Measurements from ENCODE around the gene MDH2. TPM values are rescaled to one million over a fixed set of nuclear protein-coding genes. Genes with fewer than 3 reads are reported as not detected.
"Not testable (repeated sequence)": the region's sequence is repeated elsewhere in the genome, so short reads cannot be mapped to it uniquely, and the experiment has no call there.

Gene MDH2
- total RNA-seq, 1 experiment from 2014 or later = 160 TPM

DNA sequence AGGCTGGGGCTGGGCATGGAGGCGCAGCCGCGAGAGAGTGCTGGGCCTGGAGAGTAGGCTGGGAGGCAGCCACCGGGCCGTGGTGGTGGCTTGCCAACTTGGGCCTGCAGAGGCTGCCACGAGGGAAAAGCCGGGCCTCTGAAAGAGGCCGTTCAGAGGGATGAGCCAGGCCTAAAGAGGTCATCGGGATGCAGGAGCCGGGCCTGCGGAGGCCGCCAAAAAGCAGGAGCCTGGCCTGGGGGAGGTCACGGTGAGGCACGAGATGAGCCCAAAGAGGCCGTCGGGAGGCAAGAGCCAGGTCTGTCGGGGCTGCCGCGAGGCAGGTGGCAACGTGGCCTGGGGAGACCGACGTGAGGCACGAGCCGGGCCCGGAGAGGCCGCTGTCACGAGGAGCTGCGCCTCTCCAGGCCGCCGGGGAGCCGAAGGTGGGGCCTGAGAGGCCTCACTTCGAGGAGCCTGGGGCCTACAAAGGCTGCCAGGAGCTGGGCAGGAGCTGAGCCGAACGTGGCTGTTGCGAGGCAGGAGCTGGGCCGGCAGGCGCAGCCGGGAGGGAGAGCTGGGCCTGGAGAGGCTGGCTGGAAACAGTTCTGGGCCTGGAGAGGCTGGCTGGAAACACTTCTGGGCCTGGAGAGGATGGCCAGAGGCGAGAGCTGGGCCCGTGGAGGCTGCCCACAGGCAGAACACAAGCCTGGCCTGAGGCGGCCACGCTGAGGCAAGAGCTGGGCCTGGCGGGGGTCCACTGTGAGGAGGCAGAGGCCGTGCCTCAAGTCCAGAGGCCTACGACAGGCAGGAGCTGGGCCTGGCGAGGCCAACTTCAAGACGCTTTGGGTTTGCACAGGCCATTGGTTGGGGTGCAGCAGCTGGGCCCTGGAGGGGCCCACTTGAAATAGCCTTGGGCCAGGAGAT lies 24.6 kb downstream of the MDH2 start:
- Histone ChIP-seq H3K4me3 (no peak overlapping the region), H3K27me3 (no peaks in the 10 kb centered on the region), H3K9me3 (replicated peaks) (no peaks in the 10 kb centered on the region), H3K36me3 (peaks cover under 1% of the 10 kb centered on the region), H3K27ac (no peak overlapping the region), H3K4me1 (no peaks in the 10 kb centered on the region)
- DNase-seq = no peak

- no peaks in the 10 kb centered on the region for H3K9me3 ChIP-seq (replicated peaks)
- DNase-seq = no peak
- no peak overlapping the region for H3K4me3 ChIP-seq
Observed at GRCh38 chr7:76073335-76073990, 25.6 kb downstream of the MDH2 start.

DNA sequence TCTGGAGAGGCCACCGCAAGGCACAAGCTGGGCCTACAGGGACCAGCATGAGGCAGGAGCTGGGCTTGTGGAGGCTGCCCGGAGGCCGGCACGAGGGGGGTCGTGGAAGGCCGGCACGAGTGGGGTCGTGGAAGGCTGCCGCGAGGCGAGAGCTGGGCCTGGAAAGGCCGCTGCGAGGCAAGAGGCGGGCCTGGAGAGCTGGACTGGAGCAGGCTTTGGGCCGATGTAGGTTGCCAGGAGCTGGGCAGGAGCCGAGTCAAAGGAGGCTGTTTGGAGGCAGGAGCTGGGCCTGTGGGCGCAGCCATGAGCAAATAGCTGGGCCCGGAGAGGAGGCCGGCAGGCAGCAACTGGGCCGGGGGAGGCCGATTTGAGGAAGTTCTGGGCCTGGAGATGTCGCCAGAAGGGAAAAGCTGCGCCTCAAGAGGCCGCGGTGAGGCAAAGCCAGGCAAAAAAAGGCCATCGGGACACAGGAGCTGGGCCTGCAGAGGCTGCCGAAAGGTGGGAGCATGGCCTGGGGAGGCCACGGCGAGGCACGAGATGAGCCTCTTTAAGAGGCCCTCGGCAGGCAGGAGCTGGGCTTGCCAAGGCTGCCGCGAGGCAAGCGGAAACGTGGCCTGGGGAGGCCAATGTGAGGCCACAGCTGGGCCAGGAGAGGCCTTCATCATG lies 26.5 kb downstream of the MDH2 start:
- no peaks in the 10 kb centered on the region for H3K36me3 ChIP-seq
- H3K4me3 ChIP-seq = no peak overlapping the region
- no peak for DNase-seq
- H3K27ac ChIP-seq = no peak overlapping the region
- H3K4me1 ChIP-seq = no peaks in the 10 kb centered on the region
- H3K9me3 ChIP-seq (replicated peaks) = no peaks in the 10 kb centered on the region
- no peaks in the 10 kb centered on the region for H3K27me3 ChIP-seq

More at GRCh38 chr7:76073335-76073990, 25.6 kb downstream of the MDH2 start:
- Histone ChIP-seq H3K36me3 (no peaks in the 10 kb centered on the region), H3K4me1 (no peaks in the 10 kb centered on the region), H3K27me3 (no peaks in the 10 kb centered on the region), H3K27ac (no peak overlapping the region)

GRCh38 chr7:76074972-76075370 lies 27.1 kb downstream of the MDH2 start:
- H3K9me3 ChIP-seq (replicated peaks) = no peaks in the 10 kb centered on the region
- H3K27ac ChIP-seq = no peak overlapping the region
- H3K36me3 ChIP-seq = no peaks in the 10 kb centered on the region
- H3K4me1 ChIP-seq = no peaks in the 10 kb centered on the region
- no peaks in the 10 kb centered on the region for H3K27me3 ChIP-seq
- no peak for DNase-seq
- no peak overlapping the region for H3K4me3 ChIP-seq

DNA sequence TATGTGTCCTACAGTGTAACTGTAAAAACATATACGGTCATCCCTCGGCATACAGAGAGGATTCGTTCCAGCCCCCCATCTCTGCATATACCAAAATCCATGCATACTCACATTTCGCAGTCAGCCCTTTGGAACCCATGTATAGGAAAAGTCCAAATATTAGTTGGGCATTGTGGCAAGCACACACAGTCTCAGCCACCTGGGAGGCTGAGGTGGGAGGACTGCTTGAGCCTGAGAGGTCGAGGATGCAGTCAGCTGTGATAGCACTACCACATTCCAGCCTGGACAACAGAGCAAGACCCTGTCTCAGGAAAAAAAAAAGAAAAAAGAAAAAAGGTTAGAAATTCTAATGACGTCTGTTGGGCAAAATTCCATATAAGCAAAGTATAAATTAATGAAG lies 29.1 kb downstream of the MDH2 start:
- no peaks in the 10 kb centered on the region for H3K4me1 ChIP-seq
- H3K27ac ChIP-seq = no peak overlapping the region
- H3K36me3 ChIP-seq = no peaks in the 10 kb centered on the region
- no peak for DNase-seq
- no peaks in the 10 kb centered on the region for H3K27me3 ChIP-seq
- no peak overlapping the region for H3K4me3 ChIP-seq
- no peaks in the 10 kb centered on the region for H3K9me3 ChIP-seq (replicated peaks)

GRCh38 chr7:76077435-76077834 lies 29.5 kb downstream of the MDH2 start:
- no peak for DNase-seq
- Histone ChIP-seq H3K9me3 (replicated peaks) (no peaks in the 10 kb centered on the region), H3K4me1 (no peaks in the 10 kb centered on the region), H3K27ac (no peak overlapping the region), H3K27me3 (no peaks in the 10 kb centered on the region), H3K4me3 (no peak overlapping the region), H3K36me3 (no peaks in the 10 kb centered on the region)

GRCh38 chr7:76080204-76080603 lies 32.3 kb downstream of the MDH2 start:
- H3K4me1 ChIP-seq = no peaks in the 10 kb centered on the region
- DNase-seq = no peak
- H3K27ac ChIP-seq = no peak overlapping the region
- no peak overlapping the region for H3K4me3 ChIP-seq
- no peaks in the 10 kb centered on the region for H3K9me3 ChIP-seq (replicated peaks)
- no peaks in the 10 kb centered on the region for H3K36me3 ChIP-seq
- H3K27me3 ChIP-seq = no peaks in the 10 kb centered on the region

DNA sequence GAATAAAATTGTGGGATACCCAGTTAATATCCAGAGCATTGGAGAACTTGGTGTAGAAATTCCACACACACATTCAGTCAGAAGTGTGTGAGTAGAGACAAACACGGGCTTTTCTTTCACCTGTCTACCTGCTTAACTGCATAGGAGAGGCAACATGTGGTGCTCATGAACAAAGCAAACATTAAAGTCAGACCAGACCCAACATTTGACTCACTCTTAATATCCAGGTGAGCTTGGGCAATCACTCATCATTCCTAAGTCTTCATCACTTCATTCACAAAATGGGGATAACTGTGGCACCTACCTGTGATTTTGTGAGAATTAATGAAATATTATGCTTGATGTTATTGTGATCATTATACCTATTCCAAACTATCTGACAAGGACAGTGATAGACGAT lies 36.2 kb downstream of the MDH2 start:
- H3K4me1 ChIP-seq; H3K27me3 ChIP-seq; H3K4me3 ChIP-seq; DNase-seq; H3K9me3 ChIP-seq (replicated peaks); H3K27ac ChIP-seq; H3K36me3 ChIP-seq: not testable (repeated sequence)

- no peak overlapping the region for H3K27ac ChIP-seq
- DNase-seq = no peak
- H3K4me1 ChIP-seq = no peaks in the 10 kb centered on the region
Observed at GRCh38 chr7:76086070-76086469, 38.2 kb downstream of the MDH2 start.

GRCh38 chr7:76087362-76087791 lies 39.5 kb downstream of the MDH2 start:
- not testable (repeated sequence) for H3K36me3 ChIP-seq; H3K4me1 ChIP-seq; H3K27ac ChIP-seq; H3K4me3 ChIP-seq; H3K27me3 ChIP-seq; DNase-seq; H3K9me3 ChIP-seq (replicated peaks)

More at GRCh38 chr7:76086070-76086469, 38.2 kb downstream of the MDH2 start:
- no peak overlapping the region for H3K4me3 ChIP-seq
- H3K9me3 ChIP-seq (replicated peaks) = no peaks in the 10 kb centered on the region
- H3K27me3 ChIP-seq = no peaks in the 10 kb centered on the region
- no peaks in the 10 kb centered on the region for H3K36me3 ChIP-seq

DNA sequence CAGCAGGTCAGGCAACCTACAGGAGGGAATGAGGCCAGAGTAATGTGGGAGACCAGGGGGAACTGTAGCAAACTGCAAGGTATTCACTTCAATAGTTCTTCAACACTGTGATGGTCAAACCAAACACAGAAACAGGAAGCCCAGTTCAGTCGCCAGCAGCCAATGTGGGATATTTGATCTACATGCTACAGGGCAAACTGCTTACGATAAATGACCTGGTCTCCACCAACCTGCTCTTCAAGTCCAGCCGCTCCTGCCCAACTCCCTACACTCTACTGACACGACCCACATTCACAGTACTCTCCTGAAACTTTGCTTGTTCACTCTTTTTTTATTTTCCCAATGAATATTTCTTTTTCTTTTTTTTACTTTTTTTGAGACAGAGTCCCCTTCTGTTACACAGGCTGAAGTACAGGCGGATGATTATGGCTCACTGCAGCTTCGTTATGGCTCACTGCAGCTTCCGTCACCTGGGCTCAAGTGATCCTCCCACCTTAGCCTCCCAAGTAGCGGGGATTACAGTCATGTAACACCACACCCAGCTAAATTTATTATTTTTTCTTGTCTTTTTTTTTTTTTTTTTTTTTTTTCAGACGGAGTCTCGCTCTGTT lies 42.1 kb downstream of the MDH2 start:
- H3K27ac ChIP-seq = no peak overlapping the region
- H3K4me1 ChIP-seq = peaks cover 11% of the 10 kb centered on the region
- H3K9me3 ChIP-seq (replicated peaks) = no peaks in the 10 kb centered on the region
- no peaks in the 10 kb centered on the region for H3K27me3 ChIP-seq
- no peak for DNase-seq
- no peak overlapping the region for H3K4me3 ChIP-seq
- H3K36me3 ChIP-seq = no peaks in the 10 kb centered on the region

DNA sequence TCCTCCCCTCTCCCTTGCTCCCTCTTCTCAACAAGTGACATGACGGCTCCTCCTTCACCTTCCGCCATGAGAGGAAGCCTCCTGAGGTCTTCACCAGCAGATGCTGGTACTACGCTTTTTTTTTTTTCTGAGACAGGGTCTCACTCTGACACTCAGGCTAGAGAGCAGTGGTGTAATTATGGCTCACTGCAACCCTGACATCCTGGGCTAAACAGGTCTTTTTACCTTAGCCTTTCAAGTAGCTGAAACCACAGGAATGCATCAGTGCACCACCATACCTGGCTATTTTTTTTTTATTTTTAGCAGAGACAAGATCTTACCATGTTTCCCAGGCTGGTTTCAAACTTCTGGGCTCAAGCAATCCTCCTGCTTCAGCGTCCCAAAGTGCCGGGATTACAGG lies 43.6 kb downstream of the MDH2 start:
- Histone ChIP-seq H3K4me3 (no peak overlapping the region), H3K9me3 (replicated peaks) (no peaks in the 10 kb centered on the region), H3K4me1 (peaks cover 11% of the 10 kb centered on the region), H3K27me3 (no peaks in the 10 kb centered on the region), H3K27ac (no peak overlapping the region), H3K36me3 (no peaks in the 10 kb centered on the region)
- no peak for DNase-seq

GRCh38 chr7:76093531-76093930 lies 45.6 kb downstream of the MDH2 start:
- not testable (repeated sequence) for DNase-seq; H3K36me3 ChIP-seq; H3K27me3 ChIP-seq; H3K9me3 ChIP-seq (replicated peaks); H3K4me3 ChIP-seq; H3K27ac ChIP-seq
- peaks cover 11% of the 10 kb centered on the region for H3K4me1 ChIP-seq

DNA sequence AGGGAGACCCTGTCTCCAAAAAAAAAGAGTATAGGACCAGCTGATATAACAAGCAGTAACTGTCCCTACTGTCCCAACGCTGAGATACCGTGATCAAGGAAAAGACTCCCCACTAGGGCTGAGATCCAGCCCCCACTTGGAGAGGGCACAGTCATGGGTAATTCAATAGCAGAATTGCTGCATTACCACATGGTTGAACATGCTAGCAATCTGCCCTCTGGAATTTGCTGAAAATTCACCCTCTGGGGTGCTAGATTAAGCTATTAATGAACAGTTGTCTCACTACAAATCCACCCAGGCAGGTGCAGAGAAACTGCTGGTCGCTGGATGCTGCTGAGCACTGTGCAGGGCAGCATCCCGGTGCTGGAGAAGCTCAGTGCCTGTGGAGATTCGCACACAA lies 46.4 kb downstream of the MDH2 start:
- H3K4me3 ChIP-seq; H3K27ac ChIP-seq; H3K9me3 ChIP-seq (replicated peaks); H3K36me3 ChIP-seq; H3K27me3 ChIP-seq: not testable (repeated sequence)
- H3K4me1 ChIP-seq = peaks cover 11% of the 10 kb centered on the region
- peak; percentile 63 to 72 for DNase-seq

GRCh38 chr7:76095908-76096307 lies 48.0 kb downstream of the MDH2 start:
- Histone ChIP-seq H3K9me3 (replicated peaks) (no peaks in the 10 kb centered on the region), H3K4me3 (no peak overlapping the region), H3K4me1 (peaks cover 11% of the 10 kb centered on the region), H3K27me3 (no peaks in the 10 kb centered on the region), H3K27ac (no peak overlapping the region), H3K36me3 (no peaks in the 10 kb centered on the region)
- DNase-seq = no peak
